ENCODE measurements around the gene SNRK. TPM values are rescaled to one million over a fixed set of nuclear protein-coding genes. Genes with fewer than 3 reads are reported as not detected.

Gene SNRK
- total RNA-seq, 1 experiment from 2014 or later = 12.7 TPM

DNA sequence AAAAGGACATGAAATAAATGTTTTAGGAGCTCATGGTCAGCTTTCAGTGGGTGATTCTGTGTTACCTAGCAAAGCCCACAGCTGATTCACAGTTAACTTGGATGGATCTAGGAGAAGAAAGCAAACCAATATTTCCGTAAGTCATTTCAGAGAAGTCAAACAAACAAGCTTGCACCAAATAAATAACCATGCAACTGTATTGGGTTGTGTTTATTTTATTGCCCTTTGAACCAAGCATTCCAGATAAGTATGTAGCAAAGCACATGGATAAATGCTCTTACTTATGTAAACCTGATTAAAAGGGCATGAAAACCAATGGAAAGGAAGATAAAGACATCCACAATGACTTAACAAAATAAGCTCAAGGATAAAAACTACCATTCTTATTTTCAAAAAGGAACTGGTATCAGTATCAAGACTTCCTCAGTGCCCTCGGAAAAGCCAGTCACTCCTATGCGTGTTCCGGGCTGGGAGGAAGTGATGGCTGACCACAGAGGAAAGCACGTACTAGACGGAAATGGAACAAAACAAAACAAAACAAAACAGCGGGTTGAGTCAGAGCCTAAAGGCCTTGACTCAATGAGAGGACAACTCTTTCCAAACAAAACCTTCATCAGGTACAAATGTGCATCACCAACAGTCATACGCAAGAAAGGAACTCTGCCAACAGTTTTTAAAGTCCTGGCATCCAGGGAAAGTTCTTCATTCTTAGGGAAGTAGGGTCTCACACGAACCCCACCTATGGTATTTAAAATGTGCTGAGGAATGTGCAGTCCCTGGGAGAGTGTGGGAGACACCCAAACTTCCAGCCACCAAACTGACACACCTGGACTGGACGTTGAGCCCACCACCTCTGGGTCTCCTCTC, 103.3 kb downstream of the SNRK start:
- no peak for TF ChIP-seq TCF7L2 (IDR thresholded peaks at IDR 0.05; ENCODE audit: borderline replicate concordance, extremely low read depth, insufficient read depth, insufficient read length)
- no peak for TF ChIP-seq CTCF (IDR thresholded peaks at IDR 0.05 in 2 of 3, conservative IDR thresholded peaks at IDR 0.05 in 1 of 3; ENCODE audit: borderline replicate concordance in 1 of 3, insufficient read depth in 1 of 3, low read depth in 2 of 3, low read length in 2 of 3)
- no peak for TF ChIP-seq CEBPB (IDR thresholded peaks at IDR 0.05; ENCODE audit: low read depth)
- TF ChIP-seq ZBTB33 (IDR thresholded peaks at IDR 0.05; ENCODE audit: extremely low read depth, insufficient replicate concordance, low read length) = no peak
- TF ChIP-seq POLR2AphosphoS5 (IDR thresholded peaks at IDR 0.05; ENCODE audit: low read depth, low read length) = no peak
- no peak for TF ChIP-seq CBX3 (IDR thresholded peaks at IDR 0.05; ENCODE audit: low read depth)
- no peak for TF ChIP-seq SIN3A (IDR thresholded peaks at IDR 0.05; ENCODE audit: low read depth)
- TF ChIP-seq, protein P1, sequence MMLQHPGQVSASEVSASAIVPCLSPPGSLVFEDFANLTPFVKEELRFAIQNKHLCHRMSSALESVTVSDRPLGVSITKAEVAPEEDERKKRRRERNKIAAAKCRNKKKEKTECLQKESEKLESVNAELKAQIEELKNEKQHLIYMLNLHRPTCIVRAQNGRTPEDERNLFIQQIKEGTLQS (IDR thresholded peaks at IDR 0.05) = no peak
- TF ChIP-seq, protein P2, sequence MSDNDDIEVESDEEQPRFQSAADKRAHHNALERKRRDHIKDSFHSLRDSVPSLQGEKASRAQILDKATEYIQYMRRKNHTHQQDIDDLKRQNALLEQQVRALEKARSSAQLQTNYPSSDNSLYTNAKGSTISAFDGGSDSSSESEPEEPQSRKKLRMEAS (IDR thresholded peaks at IDR 0.05) = no peak
- ATAC-seq = no peak
- Histone ChIP-seq H3K9me2 (ENCODE audit: insufficient read depth) (no peaks in the 10 kb centered on the region), H3K79me2 (ENCODE audit: insufficient read depth, low read length) (no peaks in the 10 kb centered on the region), H3K27ac (ENCODE audit: low read depth, low read length) (no peak overlapping the region), H3K4me1 (ENCODE audit: control insufficient read depth in 1 of 2, insufficient read depth in 2 of 2, low read length in 2 of 2) (no peaks in the 10 kb centered on the region), H3K9me3 (ENCODE audit: control insufficient read depth in 1 of 2, insufficient read depth in 1 of 2, low read depth in 1 of 2, low read length in 2 of 2) (no peaks in the 10 kb centered on the region), H3K36me3 (ENCODE audit: control insufficient read depth in 1 of 2, insufficient read depth in 2 of 2, low read length in 2 of 2) (no peaks in the 10 kb centered on the region), H3K27me3 (ENCODE audit: insufficient read depth, low read length) (no peaks in the 10 kb centered on the region), H3K9ac (ENCODE audit: low read length) (no peak overlapping the region), H2AFZ (ENCODE audit: low read depth, low read length, poor library complexity, severe bottlenecking) (no peak overlapping the region), H4K20me1 (ENCODE audit: insufficient read depth) (no peaks in the 10 kb centered on the region), H3K4me3 (replicated peaks in 1 of 2; ENCODE audit: low read depth in 1 of 2, low read length in 2 of 2) (no peak overlapping the region), H3K4me2 (ENCODE audit: low read length) (no peak overlapping the region)
- no peak for DNase-seq (ENCODE audit: low read depth, low spot score)
- ChIA-PET POLR2A (no interaction called here), RAD21 (ENCODE audit: low non-redundant PET in 1 of 2, low total read pairs in 2 of 2, uncharacterized antibody in 2 of 2, unreplicated experiment in 2 of 2) (no interaction called here), CTCF (interaction anchor here (1.2 kb wide), 1 partner anchor 12 kb away, joined by 5 read pairs; no protein-coding TSS in a partner anchor)
- no TSS peak for BruUV-seq (replicated peaks)
- intact Hi-C loops (cut with micrococcal nuclease) = no loop called here

Measured in HCT116 (cell line).